Brain microvascular endothelial cell (primary cell): ENCODE measurements around the gene PTCD3.

ENCODE experiments used
- DNase-seq: peaks from one replicate; pipeline ENCODE4 v3.0.0-alpha.2; 2020
- H3K27ac ChIP-seq: fragments of 250-450 bp; sonication (Bioruptor Pico); 2 replicates; pipeline ENCODE4 v1.5.1; 2020; ENCODE audit warnings: mild to moderate bottlenecking, moderate library complexity
- H3K27me3 ChIP-seq: fragments of 250-450 bp; sonication (Bioruptor Pico); replicated peaks from 2 replicates; pipeline ENCODE4 v1.5.1; 2020; ENCODE audit warnings: mild to moderate bottlenecking
- H3K36me3 ChIP-seq: fragments of 250-450 bp; sonication (Bioruptor Pico); replicated peaks from 2 replicates; pipeline ENCODE4 v1.5.1; 2020; ENCODE audit warnings: mild to moderate bottlenecking
- H3K4me3 ChIP-seq: 2 replicates; pipeline ENCODE4 v1.5.1; 2011; ENCODE audit warnings: low read depth, mild to moderate bottlenecking, control low read depth, low read length, moderate library complexity
- in situ Hi-C: cut with HindIII; loops from 2 replicates; pipeline ENCODE4 v1.10.0; 2017; ENCODE audit warnings: low sequenced_read_pairs, low pct_ligation_motif_present
- TF ChIP-seq, protein P1 (sequence below): IDR thresholded peaks from 2 replicates; pipeline ENCODE4 v1.5.1; 2011; ENCODE audit warnings: low read depth, mild to moderate bottlenecking, moderate library complexity, low read length, control low read depth, inconsistent platforms; ENCODE audit errors: missing control alignments

The PTCD3 gene

GRCh38 chr2:86070868-86071267 is 35.2 kb upstream of the PTCD3 start:
- no peak for DNase-seq
- TF ChIP-seq, protein P1, sequence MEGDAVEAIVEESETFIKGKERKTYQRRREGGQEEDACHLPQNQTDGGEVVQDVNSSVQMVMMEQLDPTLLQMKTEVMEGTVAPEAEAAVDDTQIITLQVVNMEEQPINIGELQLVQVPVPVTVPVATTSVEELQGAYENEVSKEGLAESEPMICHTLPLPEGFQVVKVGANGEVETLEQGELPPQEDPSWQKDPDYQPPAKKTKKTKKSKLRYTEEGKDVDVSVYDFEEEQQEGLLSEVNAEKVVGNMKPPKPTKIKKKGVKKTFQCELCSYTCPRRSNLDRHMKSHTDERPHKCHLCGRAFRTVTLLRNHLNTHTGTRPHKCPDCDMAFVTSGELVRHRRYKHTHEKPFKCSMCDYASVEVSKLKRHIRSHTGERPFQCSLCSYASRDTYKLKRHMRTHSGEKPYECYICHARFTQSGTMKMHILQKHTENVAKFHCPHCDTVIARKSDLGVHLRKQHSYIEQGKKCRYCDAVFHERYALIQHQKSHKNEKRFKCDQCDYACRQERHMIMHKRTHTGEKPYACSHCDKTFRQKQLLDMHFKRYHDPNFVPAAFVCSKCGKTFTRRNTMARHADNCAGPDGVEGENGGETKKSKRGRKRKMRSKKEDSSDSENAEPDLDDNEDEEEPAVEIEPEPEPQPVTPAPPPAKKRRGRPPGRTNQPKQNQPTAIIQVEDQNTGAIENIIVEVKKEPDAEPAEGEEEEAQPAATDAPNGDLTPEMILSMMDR = no peak
- Histone ChIP-seq H3K36me3 (peaks cover 53% of the 10 kb centered on the region), H3K27ac (no peak overlapping the region), H3K27me3 (no peaks in the 10 kb centered on the region), H3K4me3 (no peak overlapping the region)
- in situ Hi-C loops = no loop called here

- no peak overlapping the region for H3K27ac ChIP-seq
- no peaks in the 10 kb centered on the region for H3K27me3 ChIP-seq
- DNase-seq = peak; percentile 37
- TF ChIP-seq, protein P1 = no peak
- in situ Hi-C loops = no loop called here
- H3K4me3 ChIP-seq = no peak overlapping the region
- peaks cover 65% of the 10 kb centered on the region for H3K36me3 ChIP-seq
These were observed 33.7 kb upstream of the PTCD3 start for GRCh38 chr2:86072271-86072858.

GRCh38 chr2:86073225-86073624 is 32.8 kb upstream of the PTCD3 start:
- in situ Hi-C loops = no loop called here
- H3K4me3 ChIP-seq = no peak overlapping the region
- H3K36me3 ChIP-seq = peaks cover 69% of the 10 kb centered on the region
- TF ChIP-seq, protein P1 = no peak
- DNase-seq = no peak
- no peaks in the 10 kb centered on the region for H3K27me3 ChIP-seq
- no peak overlapping the region for H3K27ac ChIP-seq

DNA sequence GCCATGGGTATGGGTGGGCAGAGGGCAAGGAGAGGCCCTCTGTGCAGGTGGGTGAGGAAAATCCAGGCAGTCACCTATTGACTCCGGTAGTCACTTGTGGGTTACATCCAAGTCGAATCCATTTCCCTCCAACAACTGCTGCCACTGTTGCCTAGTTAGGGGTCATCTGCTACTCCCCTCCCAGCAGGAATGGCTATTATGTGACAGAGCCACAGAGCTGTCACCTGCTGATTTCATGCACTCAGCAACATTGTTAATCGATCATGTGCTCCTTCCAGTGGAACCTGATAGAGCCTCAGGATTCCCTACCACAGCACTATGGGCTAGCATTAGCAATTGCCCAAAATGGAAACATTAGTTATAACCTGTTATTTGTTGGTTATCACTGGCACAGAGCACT is 31.8 kb upstream of the PTCD3 start:
- Histone ChIP-seq H3K36me3 (peaks cover 62% of the 10 kb centered on the region), H3K27me3 (no peaks in the 10 kb centered on the region), H3K27ac (no peak overlapping the region), H3K4me3 (no peak overlapping the region)
- TF ChIP-seq, protein P1 = no peak
- DNase-seq = no peak
- in situ Hi-C loops = no loop called here

DNA sequence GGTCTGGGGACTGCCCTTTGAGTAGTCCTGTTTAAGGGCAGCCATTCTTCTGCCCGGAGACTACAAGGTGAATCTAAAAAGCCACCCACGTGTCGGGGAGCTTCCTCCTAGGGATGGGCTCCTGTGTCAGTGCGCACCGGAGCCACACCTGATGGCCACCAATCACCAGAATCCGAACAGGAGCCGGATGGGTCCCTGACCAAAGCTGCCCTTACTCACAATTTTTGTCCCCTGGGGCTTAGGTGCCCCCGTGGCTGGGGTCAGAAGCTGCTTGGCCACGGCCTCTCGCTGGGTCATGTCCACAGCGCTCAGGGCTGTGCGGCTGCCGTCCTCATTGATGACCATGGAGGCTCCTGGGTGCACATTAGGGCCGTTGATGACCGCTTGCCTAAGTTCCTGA is 31.2 kb upstream of the PTCD3 start:
- Histone ChIP-seq H3K27ac (no peak overlapping the region), H3K36me3 (peaks cover 62% of the 10 kb centered on the region), H3K4me3 (no peak overlapping the region), H3K27me3 (no peaks in the 10 kb centered on the region)
- TF ChIP-seq, protein P1 = no peak
- in situ Hi-C loops = no loop called here
- DNase-seq = no peak

- H3K27ac ChIP-seq = no peak overlapping the region
- peaks cover 68% of the 10 kb centered on the region for H3K36me3 ChIP-seq
- TF ChIP-seq, protein P1 = no peak
- in situ Hi-C loops = no loop called here
- DNase-seq = no peak
- no peak overlapping the region for H3K4me3 ChIP-seq
- H3K27me3 ChIP-seq = no peaks in the 10 kb centered on the region
These were observed 30.1 kb upstream of the PTCD3 start for GRCh38 chr2:86075886-86076285.
